ENCODE results near the gene ZNF674.

GRCh38 chrX:46553935-46554334 is 8.7 kb upstream of the ZNF674 start:
- no peak for TF ChIP-seq CTCF (IDR thresholded peaks at IDR 0.05; ENCODE audit: poor library complexity, severe bottlenecking)
- no peak for TF ChIP-seq EZH2 (IDR thresholded peaks at IDR 0.05; ENCODE audit: borderline replicate concordance, insufficient read depth, low read length, poor library complexity, severe bottlenecking)
- no peak for TF ChIP-seq POLR2AphosphoS5 (IDR thresholded peaks at IDR 0.05)
- no peak for TF ChIP-seq TAF1 (IDR thresholded peaks at IDR 0.05; ENCODE audit: low read depth)
- TF ChIP-seq REST (IDR thresholded peaks at IDR 0.05; ENCODE audit: borderline replicate concordance), result no peak
- no peak for TF ChIP-seq EP300 (conservative IDR thresholded peaks at IDR 0.05; ENCODE audit: poor library complexity, severe bottlenecking)
- no peak for TF ChIP-seq RAD21 (conservative IDR thresholded peaks at IDR 0.05)
- TF ChIP-seq MXI1 (conservative IDR thresholded peaks at IDR 0.05; ENCODE audit: poor library complexity, severe bottlenecking), result no peak

Data from neural cell (in vitro differentiated cells).